ENCODE measurements around the gene ETFA.

DNA sequence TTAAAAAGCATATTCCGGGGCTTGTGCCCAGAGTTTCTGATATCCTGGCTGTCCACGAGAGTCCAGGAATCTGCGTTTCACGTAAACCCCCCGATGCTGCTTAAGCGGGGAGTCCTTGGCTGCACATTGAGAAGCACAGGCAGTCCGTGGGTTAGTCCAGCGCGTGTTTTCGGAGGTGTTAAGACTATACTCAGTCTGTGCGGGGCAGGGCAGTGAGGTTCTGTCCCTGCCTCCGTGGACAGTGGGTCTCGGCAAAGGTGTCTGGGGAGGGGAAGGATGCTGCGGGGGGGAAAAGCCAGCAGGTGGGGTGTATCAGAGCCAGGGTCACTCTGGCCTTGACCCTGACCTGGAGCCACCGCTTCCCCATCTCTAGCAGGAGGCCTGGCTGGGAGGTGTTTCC is 145.3 kb downstream of the ETFA start:
- TF ChIP-seq POLR2A (IDR thresholded peaks at IDR 0.05) = no peak
- TF ChIP-seq, protein P1, sequence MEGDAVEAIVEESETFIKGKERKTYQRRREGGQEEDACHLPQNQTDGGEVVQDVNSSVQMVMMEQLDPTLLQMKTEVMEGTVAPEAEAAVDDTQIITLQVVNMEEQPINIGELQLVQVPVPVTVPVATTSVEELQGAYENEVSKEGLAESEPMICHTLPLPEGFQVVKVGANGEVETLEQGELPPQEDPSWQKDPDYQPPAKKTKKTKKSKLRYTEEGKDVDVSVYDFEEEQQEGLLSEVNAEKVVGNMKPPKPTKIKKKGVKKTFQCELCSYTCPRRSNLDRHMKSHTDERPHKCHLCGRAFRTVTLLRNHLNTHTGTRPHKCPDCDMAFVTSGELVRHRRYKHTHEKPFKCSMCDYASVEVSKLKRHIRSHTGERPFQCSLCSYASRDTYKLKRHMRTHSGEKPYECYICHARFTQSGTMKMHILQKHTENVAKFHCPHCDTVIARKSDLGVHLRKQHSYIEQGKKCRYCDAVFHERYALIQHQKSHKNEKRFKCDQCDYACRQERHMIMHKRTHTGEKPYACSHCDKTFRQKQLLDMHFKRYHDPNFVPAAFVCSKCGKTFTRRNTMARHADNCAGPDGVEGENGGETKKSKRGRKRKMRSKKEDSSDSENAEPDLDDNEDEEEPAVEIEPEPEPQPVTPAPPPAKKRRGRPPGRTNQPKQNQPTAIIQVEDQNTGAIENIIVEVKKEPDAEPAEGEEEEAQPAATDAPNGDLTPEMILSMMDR (IDR thresholded peaks at IDR 0.05 in 8 of 11, conservative IDR thresholded peaks at IDR 0.05 in 3 of 11) = no peak
